Testis (tissue), 3 donors: ENCODE data around the gene CELSR1. TPM values are rescaled to one million over a fixed set of nuclear protein-coding genes. Genes with fewer than 3 reads are reported as not detected.

Source experiments
- DNase-seq: peaks from one replicate; pipeline ENCODE4 v3.0.0-alpha.2; 2019
- H3K27ac ChIP-seq, 2 donors: fragments of 200-600 bp; sonication (generic); one replicate each; pipeline ENCODE4 v1.5.1; 2019
- H3K27me3 ChIP-seq: fragments of 200-600 bp; sonication (generic); one replicate; pipeline ENCODE4 v1.5.1; 2019
- H3K36me3 ChIP-seq: fragments of 200-600 bp; sonication (generic); one replicate; pipeline ENCODE4 v1.5.1; 2017; ENCODE audit warnings: low read depth; ENCODE audit errors: missing control alignments
- H3K4me1 ChIP-seq: fragments of 200-600 bp; sonication (generic); one replicate; pipeline ENCODE4 v1.5.1; 2019
- H3K4me3 ChIP-seq, 2 donors: fragments of 200-600 bp; sonication (generic); one replicate each; pipeline ENCODE4 v1.5.1; 2017 to 2019
- H3K9me3 ChIP-seq: fragments of 200-600 bp; sonication (generic); one replicate; pipeline ENCODE4 v1.5.1; 2017
- CTCF ChIP-seq, 3 experiments: fragments of 450-650 bp in 2 of 3; fragments of 200-600 bp in 1 of 3; sonication (generic) in 1 of 3; IDR thresholded peaks; one replicate each; pipeline ENCODE4 v1.5.1; 2016 to 2019; ENCODE audit warnings: antibody characterized with exemption in 3 of 3, mild to moderate bottlenecking in 2 of 3, moderate library complexity in 1 of 3
- POLR2A ChIP-seq: fragments of 450-650 bp; IDR thresholded peaks from one replicate; pipeline ENCODE4 v1.6.1; 2017; ENCODE audit warnings: antibody characterized with exemption, mild to moderate bottlenecking, moderate library complexity
- WGBS, 2 donors: methylation state at CpG; one replicate each; pipeline ENCODE4 v1.1.5; 2018; 5-methylcytosine and 5-hydroxymethylcytosine counted together
- intact Hi-C: fragments of 100-400 bp; cut with DNase I; formaldehyde crosslinking; loops from one replicate; pipeline ENCODE4 v1.15.1; 2023; ENCODE audit warnings: low total_unique reads
- polyA plus RNA-seq: library from polyadenylated mRNA; stranded (reverse); fragments of 350-450 nt; fragmentation: Illumina TruSeq; extraction: RNeasy Lipid Tissue Mini Kit (QIAGEN cat#74804); gene quantifications from one replicate; pipeline ENCODE4 v1.2.3, GENCODE V29; 2014; ENCODE audit warnings: low read depth, low replicate concordance; ENCODE audit not compliant: insufficient read depth
- total RNA-seq, 2 donors: library from RNA; depleted of rRNA; stranded (reverse); fragments of >200 nt; gene quantifications; one replicate each; pipeline ENCODE4 v1.2.3, GENCODE V29; 2016

Gene CELSR1
- total and polyA plus RNA-seq, 3 donors from 2014 or later, result 5.6 to 21.5 (median 13.8) TPM

GRCh38 chr22:46469711-46470110 lies 67.7 kb downstream of the CELSR1 start:
- no peaks in the 10 kb centered on the region for H3K36me3 ChIP-seq
- 58 to 62% methylated on average over 6 of the region's 6 CpGs for WGBS, 2 donors
- DNase-seq, result no peak
- no peak overlapping the region for H3K27ac ChIP-seq
- intact Hi-C loops, result no loop called here
- no peaks in the 10 kb centered on the region for H3K9me3 ChIP-seq
- H3K4me1 ChIP-seq, result no peaks in the 10 kb centered on the region
- H3K27me3 ChIP-seq, result no peaks in the 10 kb centered on the region
- TF ChIP-seq POLR2A (no peak), CTCF (IDR thresholded peaks at IDR 0.05) (no peak)
- H3K4me3 ChIP-seq, result no peak overlapping the region

GRCh38 chr22:46467006-46467405 lies 70.4 kb downstream of the CELSR1 start:
- H3K27me3 ChIP-seq, result no peaks in the 10 kb centered on the region
- H3K4me1 ChIP-seq, result no peaks in the 10 kb centered on the region
- no peak overlapping the region for H3K4me3 ChIP-seq
- H3K9me3 ChIP-seq, result no peaks in the 10 kb centered on the region
- no peak overlapping the region for H3K27ac ChIP-seq
- 67 to 70% methylated on average over 5 of the region's 5 CpGs for WGBS, 2 donors
- DNase-seq, result no peak
- TF ChIP-seq CTCF (IDR thresholded peaks at IDR 0.05) (no peak), POLR2A (no peak)
- intact Hi-C loops, result no loop called here
- no peaks in the 10 kb centered on the region for H3K36me3 ChIP-seq

- no peaks in the 10 kb centered on the region for H3K4me1 ChIP-seq
- H3K9me3 ChIP-seq, result no peaks in the 10 kb centered on the region
- no peak overlapping the region for H3K27ac ChIP-seq
- intact Hi-C loops, result no loop called here
- DNase-seq, result no peak
- no peaks in the 10 kb centered on the region for H3K27me3 ChIP-seq
- TF ChIP-seq POLR2A (no peak), CTCF (IDR thresholded peaks at IDR 0.05) (no peak)
- no peak overlapping the region for H3K4me3 ChIP-seq
- no peaks in the 10 kb centered on the region for H3K36me3 ChIP-seq
- WGBS, 2 donors, result 80 to 85% methylated on average over 10 of the region's 10 CpGs
Observed at GRCh38 chr22:46466255-46466676, 71.2 kb downstream of the CELSR1 start.

- no peaks in the 10 kb centered on the region for H3K9me3 ChIP-seq
- H3K4me1 ChIP-seq, result no peaks in the 10 kb centered on the region
- no peaks in the 10 kb centered on the region for H3K36me3 ChIP-seq
- H3K27ac ChIP-seq, result no peak overlapping the region
- H3K4me3 ChIP-seq, result no peak overlapping the region
- no peaks in the 10 kb centered on the region for H3K27me3 ChIP-seq
- no peak for DNase-seq
- intact Hi-C loops, result no loop called here
- no peak for TF ChIP-seq POLR2A
- no peak for TF ChIP-seq CTCF (IDR thresholded peaks at IDR 0.05)
- 62 to 85% methylated on average over 7 to 12 of the region's 12 CpGs for WGBS, 2 donors
Observed at GRCh38 chr22:46465793-46466192, 71.6 kb downstream of the CELSR1 start.

- Histone ChIP-seq H3K27me3 (no peaks in the 10 kb centered on the region), H3K36me3 (no peaks in the 10 kb centered on the region), H3K4me3 (no peak overlapping the region), H3K4me1 (no peaks in the 10 kb centered on the region), H3K27ac (no peak overlapping the region), H3K9me3 (no peaks in the 10 kb centered on the region)
- intact Hi-C loops, result no loop called here
- TF ChIP-seq POLR2A (no peak), CTCF (IDR thresholded peaks at IDR 0.05) (no peak)
- no peak for DNase-seq
- 71 to 75% methylated on average over 9 to 11 of the region's 11 CpGs for WGBS, 2 donors
Observed at GRCh38 chr22:46465345-46465720, 72.1 kb downstream of the CELSR1 start.
